Neuronal stem cell (in vitro differentiated cells): Measurements from ENCODE around the gene DPEP1.

Experiments
- DNase-seq: peaks from one replicate; pipeline ENCODE4 v3.0.0-alpha.2; 2013; ENCODE audit warnings: low spot score
- H2AFZ ChIP-seq: one replicate; pipeline ENCODE4 v1.6.1; 2013; ENCODE audit warnings: mild to moderate bottlenecking, low read length, inconsistent platforms
- H2AK5ac ChIP-seq: 2 replicates; pipeline ENCODE4 v1.6.1; 2013; ENCODE audit warnings: low read depth, mild to moderate bottlenecking, inconsistent platforms, low read length, moderate library complexity, mixed read lengths
- H2BK120ac ChIP-seq: 2 replicates; pipeline ENCODE4 v1.6.1; 2013; ENCODE audit warnings: low read depth, mild to moderate bottlenecking, inconsistent platforms, low read length, moderate library complexity, mixed read lengths
- H2BK12ac ChIP-seq: one replicate; pipeline ENCODE4 v1.6.1; 2013; ENCODE audit warnings: low read length, inconsistent platforms
- H2BK15ac ChIP-seq: 2 replicates; pipeline ENCODE4 v1.6.1; 2013; ENCODE audit warnings: mild to moderate bottlenecking, low read length, inconsistent platforms, mixed read lengths
- H2BK5ac ChIP-seq: one replicate; pipeline ENCODE4 v1.6.1; 2013; ENCODE audit warnings: inconsistent platforms, mild to moderate bottlenecking, low read length, moderate library complexity
- H3K14ac ChIP-seq: one replicate; pipeline ENCODE4 v1.6.1; 2013; ENCODE audit warnings: low read length, inconsistent platforms
- H3K18ac ChIP-seq: 2 replicates; pipeline ENCODE4 v1.6.1; 2013; ENCODE audit warnings: low read length, inconsistent platforms
- H3K23ac ChIP-seq: 2 replicates; pipeline ENCODE4 v1.6.1; 2013; ENCODE audit warnings: low read depth, mild to moderate bottlenecking, mixed read lengths, low read length, inconsistent platforms; ENCODE audit not compliant: poor library complexity
- H3K27ac ChIP-seq: replicated peaks from 3 replicates; pipeline ENCODE4 v1.5.1; 2013; ENCODE audit warnings: low read length, inconsistent platforms
- H3K27me3 ChIP-seq, 3 experiments: 2 replicates each; pipeline ENCODE4 v1.6.1; 2013; ENCODE audit warnings: low read length in 3 of 3, mild to moderate bottlenecking in 2 of 3, inconsistent platforms in 1 of 3, low read depth in 1 of 3, mixed read lengths in 1 of 3, moderate library complexity in 1 of 3; ENCODE audit not compliant: control insufficient read depth in 3 of 3, insufficient read depth in 3 of 3
- H3K36me3 ChIP-seq, 2 donors: replicated peaks in 1 of 2; 2 replicates each; pipeline ENCODE4 v1.6.1; 2013; ENCODE audit warnings: low read length in 2 of 2; ENCODE audit not compliant: control insufficient read depth in 2 of 2, insufficient read depth in 2 of 2
- H3K4ac ChIP-seq: 2 replicates; pipeline ENCODE4 v1.6.1; 2013; ENCODE audit warnings: inconsistent platforms, mild to moderate bottlenecking, low read length, moderate library complexity
- H3K4me1 ChIP-seq, 2 donors: 1 replicate in 1 of 2; 2 replicates in 1 of 2; pipeline ENCODE4 v1.6.1; 2013; ENCODE audit warnings: low read length in 2 of 2, low read depth in 1 of 2; ENCODE audit not compliant: control insufficient read depth in 2 of 2, insufficient read depth in 1 of 2
- H3K4me2 ChIP-seq: one replicate; pipeline ENCODE4 v1.6.1; 2013; ENCODE audit warnings: mild to moderate bottlenecking, low read length, inconsistent platforms; ENCODE audit not compliant: insufficient read depth, poor library complexity, severe bottlenecking
- H3K4me3 ChIP-seq, 2 donors: 2 replicates each; pipeline ENCODE4 v1.5.1; 2013; ENCODE audit warnings: low read length in 2 of 2, mild to moderate bottlenecking in 2 of 2, inconsistent platforms in 1 of 2, moderate library complexity in 1 of 2
- H3K79me1 ChIP-seq: one replicate; pipeline ENCODE4 v1.6.1; 2013; ENCODE audit warnings: low read depth, mild to moderate bottlenecking, inconsistent platforms, low read length, moderate library complexity
- H3K9ac ChIP-seq: one replicate; pipeline ENCODE4 v1.6.1; 2013; ENCODE audit warnings: mild to moderate bottlenecking, low read depth, low read length, inconsistent platforms; ENCODE audit not compliant: poor library complexity
- H3K9me3 ChIP-seq, 2 donors: replicated peaks in 1 of 2; 2 replicates each; pipeline versions ENCODE3 to v1.6.1; 2013; ENCODE audit warnings: low read length in 2 of 2, mild to moderate bottlenecking in 2 of 2, inconsistent platforms in 1 of 2, low read depth in 1 of 2, mixed read lengths in 1 of 2, moderate library complexity in 1 of 2; ENCODE audit not compliant: control insufficient read depth in 2 of 2, insufficient read depth in 1 of 2
- H4K8ac ChIP-seq: one replicate; pipeline ENCODE4 v1.6.1; 2013; ENCODE audit warnings: low read depth, mild to moderate bottlenecking, inconsistent platforms, low read length, moderate library complexity
- H4K91ac ChIP-seq: one replicate; pipeline ENCODE4 v1.6.1; 2013; ENCODE audit warnings: low read length, low read depth, mild to moderate bottlenecking, inconsistent platforms; ENCODE audit not compliant: poor library complexity
- WGBS, 2 donors: extraction: QIAGEN DNeasy Blood & Tissue Kit; methylation state at CpG; one replicate each; pipeline ENCODE4 v1.1.7; 2013; ENCODE audit warnings: missing lambda C conversion rate in 2 of 2, mixed read lengths in 1 of 2; ENCODE audit not compliant: insufficient read length in 2 of 2, insufficient replicate concordance in 1 of 2; ENCODE audit errors: extremely low coverage in 2 of 2; 5-methylcytosine and 5-hydroxymethylcytosine counted together

The DPEP1 gene

DNA sequence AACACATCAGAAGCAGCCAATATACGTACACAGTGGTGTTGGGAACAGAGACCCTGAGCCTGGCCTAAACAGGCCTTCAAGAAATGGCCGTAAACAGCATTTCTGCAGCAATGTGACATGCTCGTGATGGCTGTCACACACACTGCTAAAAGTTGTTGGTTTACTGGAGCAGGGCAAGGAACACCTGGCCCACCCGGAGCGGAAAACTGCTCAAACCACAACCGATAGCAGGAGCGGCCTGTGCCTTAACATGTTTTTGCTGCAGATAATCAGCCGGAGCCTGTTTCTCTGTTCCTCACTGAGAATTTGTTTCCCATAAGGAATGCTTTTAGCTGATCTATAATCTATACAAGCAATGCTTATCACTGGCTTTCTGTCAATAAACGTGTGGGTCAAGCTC, 6.0 kb upstream of the DPEP1 start:
- Histone ChIP-seq H3K14ac (no peak overlapping the region), H3K27ac (no peak overlapping the region), H2AFZ (peak overlapping the region; percentile 59), H3K18ac (no peak overlapping the region), H3K9me3 (no peaks in the 10 kb centered on the region), H2AK5ac (no peak overlapping the region), H3K4me3 (no peak overlapping the region), H2BK12ac (no peak overlapping the region), H3K4ac (no peak overlapping the region), H3K23ac (no peak overlapping the region), H3K79me1 (no peaks in the 10 kb centered on the region), H4K8ac (no peak overlapping the region), H3K9ac (no peak overlapping the region), H4K91ac (no peak overlapping the region), H2BK15ac (no peak overlapping the region), H3K36me3 (no peaks in the 10 kb centered on the region), H3K4me2 (no peak overlapping the region), H2BK5ac (no peak overlapping the region), H3K4me1 (peaks cover 10 to 17% of the 10 kb centered on the region in 2 donors), H2BK120ac (no peak overlapping the region), H3K27me3 (peaks cover 0 to 4% (median 0%) of the 10 kb centered on the region in 3 experiments)
- no peak for DNase-seq
- no CpG with 5 or more reads among the region's 9 CpGs for WGBS, 2 donors

DNA sequence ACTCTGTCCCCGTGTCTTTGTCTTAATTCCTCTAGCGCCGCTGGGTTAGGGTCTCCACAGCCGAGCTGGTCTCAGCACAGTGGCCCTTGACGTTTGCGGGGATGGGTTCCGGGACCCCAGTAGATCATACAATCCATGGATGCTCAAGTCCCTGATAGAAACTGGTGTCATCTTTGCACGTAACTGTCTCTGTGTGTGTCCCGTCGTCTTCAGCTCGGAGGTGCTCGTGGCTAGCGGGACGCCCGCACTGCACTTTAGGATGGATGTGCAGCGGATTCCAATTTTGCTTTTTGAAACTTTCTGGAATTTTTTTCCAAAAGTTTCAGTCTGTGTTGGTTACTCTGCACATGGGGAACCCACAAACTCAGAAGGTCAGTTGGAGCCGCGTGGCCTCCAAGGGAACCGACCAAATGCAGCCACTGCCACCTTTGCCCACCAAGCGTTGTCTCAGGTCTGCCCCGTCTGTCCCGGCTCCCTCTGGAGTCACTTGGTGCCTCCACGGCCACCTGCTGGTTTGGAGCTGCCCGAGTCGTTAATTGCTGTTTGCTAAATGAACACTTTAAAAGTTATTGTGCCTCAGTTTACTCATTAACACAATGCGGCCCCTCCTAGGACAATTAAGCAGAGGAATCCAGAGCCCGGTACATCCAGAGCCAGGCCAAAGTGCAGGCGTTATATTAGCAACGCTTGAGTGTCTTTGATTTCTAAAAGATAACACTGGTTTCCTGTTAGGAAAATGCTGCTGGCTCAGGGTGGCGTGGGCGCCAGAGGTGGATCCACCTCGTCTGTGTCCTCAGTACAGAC, 5.3 kb upstream of the DPEP1 start:
- Histone ChIP-seq H2BK120ac (no peak overlapping the region), H4K8ac (no peak overlapping the region), H3K9me3 (no peaks in the 10 kb centered on the region), H4K91ac (no peak overlapping the region), H3K27me3 (peaks cover 0 to under 1% (median 0%) of the 10 kb centered on the region in 3 experiments), H3K4me2 (no peak overlapping the region), H3K9ac (no peak overlapping the region), H3K79me1 (no peaks in the 10 kb centered on the region), H2AFZ (peak overlapping the region; percentile 59), H3K14ac (no peak overlapping the region), H3K18ac (peak overlapping the region; percentile 5), H3K36me3 (no peaks in the 10 kb centered on the region), H2BK5ac (no peak overlapping the region), H2BK12ac (no peak overlapping the region), H3K23ac (no peak overlapping the region), H2BK15ac (no peak overlapping the region), H3K4me3 (no peak overlapping the region), H3K4ac (no peak overlapping the region), H3K27ac (no peak overlapping the region), H2AK5ac (peak overlapping the region; percentile 68), H3K4me1 (peaks cover 6 to 13% of the 10 kb centered on the region in 2 donors)
- DNase-seq, result no peak
- no CpG with 5 or more reads among the region's 32 CpGs for WGBS, 2 donors

GRCh38 chr16:89610108-89610453, 3.4 kb upstream of the DPEP1 start:
- H4K8ac ChIP-seq, result no peak overlapping the region
- no CpG with 5 or more reads among the region's 1 CpG for WGBS, 2 donors
- H3K36me3 ChIP-seq, result no peaks in the 10 kb centered on the region
- no peak overlapping the region for H4K91ac ChIP-seq
- H3K27ac ChIP-seq, result no peak overlapping the region
- no peak for DNase-seq
- no peak overlapping the region for H2AFZ ChIP-seq
- no peak overlapping the region for H3K23ac ChIP-seq
- no peak overlapping the region for H2BK5ac ChIP-seq
- H3K79me1 ChIP-seq, result no peaks in the 10 kb centered on the region
- H3K27me3 ChIP-seq, result no peaks in the 10 kb centered on the region
- H3K9me3 ChIP-seq, result no peaks in the 10 kb centered on the region
- no peak overlapping the region for H2BK12ac ChIP-seq
- H3K4me2 ChIP-seq, result no peak overlapping the region
- no peak overlapping the region for H2BK15ac ChIP-seq
- no peak overlapping the region for H3K4me3 ChIP-seq
- no peak overlapping the region for H2BK120ac ChIP-seq
- peaks cover 6 to 16% of the 10 kb centered on the region in 2 donors for H3K4me1 ChIP-seq
- H3K4ac ChIP-seq, result no peak overlapping the region
- H3K14ac ChIP-seq, result no peak overlapping the region
- H2AK5ac ChIP-seq, result no peak overlapping the region
- no peak overlapping the region for H3K18ac ChIP-seq
- no peak overlapping the region for H3K9ac ChIP-seq

DNA sequence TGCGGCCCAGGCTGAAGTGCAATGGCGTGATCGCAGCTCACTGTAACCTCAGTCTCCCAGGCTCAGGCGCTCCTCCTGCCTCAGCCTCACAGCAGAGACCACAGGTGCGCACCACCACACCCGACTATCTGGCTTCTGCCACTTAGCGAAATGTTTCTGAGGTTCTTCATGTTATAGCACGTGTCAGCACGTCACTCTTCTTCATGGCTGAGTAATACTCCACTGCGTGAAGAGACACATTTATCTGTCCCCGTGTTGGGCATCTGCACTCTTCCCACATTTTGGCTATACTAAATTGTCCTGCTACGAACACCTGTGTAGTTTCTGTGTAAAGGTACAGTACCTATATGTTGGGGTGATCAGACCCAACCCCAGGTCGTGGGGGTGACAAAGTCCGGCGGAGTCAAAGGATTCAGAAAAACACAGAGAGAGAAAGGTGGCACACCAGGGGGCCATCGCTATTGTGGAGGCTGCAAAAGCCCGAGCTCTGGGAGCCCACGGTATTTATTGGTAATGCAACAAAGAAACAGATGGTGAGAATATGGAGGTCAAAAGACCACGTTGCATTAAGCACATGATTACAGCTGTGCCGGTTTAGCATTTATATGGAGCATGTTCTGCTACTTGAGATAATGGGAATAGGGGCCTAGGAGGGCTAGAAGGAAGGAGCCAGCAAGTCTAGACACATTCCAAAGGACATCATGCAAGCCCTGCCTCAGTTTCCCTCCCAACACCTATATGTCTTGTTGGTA, 851 bp upstream of the DPEP1 start:
- no peaks in the 10 kb centered on the region for H3K9me3 ChIP-seq
- H3K27me3 ChIP-seq, result no peaks in the 10 kb centered on the region
- H3K23ac ChIP-seq, result no peak overlapping the region
- H3K18ac ChIP-seq, result no peak overlapping the region
- no peak overlapping the region for H2BK12ac ChIP-seq
- H2AFZ ChIP-seq, result no peak overlapping the region
- no peak overlapping the region for H4K8ac ChIP-seq
- no peak overlapping the region for H3K4ac ChIP-seq
- no peak overlapping the region for H2BK120ac ChIP-seq
- H3K4me3 ChIP-seq, result no peak overlapping the region
- WGBS, 2 donors, result no CpG with 5 or more reads among the region's 20 CpGs
- H3K4me1 ChIP-seq, result peaks cover 8 to 15% of the 10 kb centered on the region in 2 donors
- H3K9ac ChIP-seq, result no peak overlapping the region
- no peak overlapping the region for H4K91ac ChIP-seq
- H3K79me1 ChIP-seq, result no peaks in the 10 kb centered on the region
- no peaks in the 10 kb centered on the region for H3K36me3 ChIP-seq
- H3K27ac ChIP-seq, result no peak overlapping the region
- no peak overlapping the region for H3K4me2 ChIP-seq
- no peak overlapping the region for H3K14ac ChIP-seq
- no peak overlapping the region for H2BK5ac ChIP-seq
- no peak for DNase-seq
- H2AK5ac ChIP-seq, result no peak overlapping the region
- H2BK15ac ChIP-seq, result no peak overlapping the region
